ENCODE data around the gene TVP23B. TPM values are rescaled to one million over a fixed set of nuclear protein-coding genes. Genes with fewer than 3 reads are reported as not detected.

Gene TVP23B
- total and polyA plus RNA-seq, 2 of the 13 experiments (the other 11 are each of a cell fraction or from before 2014, with no cell fraction given), result 45.1 to 66.5 TPM

- TF ChIP-seq ZNF607 (CRISPR knock-in tag; IDR thresholded peaks at IDR 0.05; ENCODE audit: borderline replicate concordance) (peak; percentile 56; the same call in 1 of the 2 replicates), KIAA2018 (CRISPR knock-in tag; IDR thresholded peaks at IDR 0.05; ENCODE audit: borderline replicate concordance) (no peak), PTBP1 (IDR thresholded peaks at IDR 0.05; ENCODE audit: low read depth, low read length, poor library complexity, severe bottlenecking) (no peak), ZNF747 (CRISPR knock-in tag; IDR thresholded peaks at IDR 0.05; ENCODE audit: borderline replicate concordance) (0 out of 2 replicates have a peak, but pooled peaks have one; percentile 44), ZNF280B (CRISPR knock-in tag; IDR thresholded peaks at IDR 0.05; ENCODE audit: borderline replicate concordance) (peak; percentile 82; the same call in 1 of the 2 replicates), IRF1 (CRISPR knock-in tag; IDR thresholded peaks at IDR 0.05; ENCODE audit: low read depth) (no peak), PBX3 (CRISPR knock-in tag; IDR thresholded peaks at IDR 0.05; ENCODE audit: borderline replicate concordance) (no peak), GPN1 (CRISPR knock-in tag; IDR thresholded peaks at IDR 0.05; ENCODE audit: borderline replicate concordance) (no peak), ZFP1 (CRISPR knock-in tag; IDR thresholded peaks at IDR 0.05) (no peak), EP300 (IDR thresholded peaks at IDR 0.05; ENCODE audit: low read depth in 2 of 2, low read length in 2 of 2) (no peak), EP300 (CRISPR knock-in tag; IDR thresholded peaks at IDR 0.05; ENCODE audit: borderline replicate concordance) (no peak), ARHGAP35 (CRISPR knock-in tag; IDR thresholded peaks at IDR 0.05; ENCODE audit: borderline replicate concordance) (no peak), FOXP4 (CRISPR knock-in tag; IDR thresholded peaks at IDR 0.05) (0 out of 2 replicates have a peak, but pooled peaks have one; percentile 24)
Observed at GRCh38 chr17:18855831-18856569, 75.0 kb downstream of the TVP23B start (continued).
